NCI-H345 treated with DMSO at 0.1 percent for 48 hours (cell line): ENCODE measurements around the gene TAF11L8.
"Not testable (repeated sequence)": the region's sequence is repeated elsewhere in the genome, so short reads cannot be mapped to it uniquely, and the experiment has no call there.

Source experiments
- DNase-seq: peaks from one replicate; lab custom pipeline; 2025; ENCODE audit not compliant: unreplicated experiment; lab: John Stamatoyannopoulos, UW

Gene TAF11L8

GRCh38 chr5:17590860-17591259, at the start of gene TAF11L8:
TSS of gene TAF11L8 (minus strand) at chr5:17590960.
- not testable (repeated sequence) for DNase-seq

GRCh38 chr5:17634160-17634559, 43.4 kb upstream of the TAF11L8 start, which contains the start of gene TAF11L14:
TSS of gene TAF11L14 (plus strand) at chr5:17634460.
- DNase-seq = no peak

GRCh38 chr5:17631788-17632187, 41.0 kb upstream of the TAF11L8 start, which contains the start of gene TAF11L13:
TSS of gene TAF11L13 (plus strand) at chr5:17632088.
- DNase-seq = not testable (repeated sequence)

- no peak for DNase-seq
Observed at GRCh38 chr5:17625686-17626085, 34.9 kb upstream of the TAF11L8 start.

- no peak for DNase-seq
Observed at GRCh38 chr5:17620627-17621026, 29.9 kb upstream of the TAF11L8 start.

- DNase-seq = no peak
Observed at GRCh38 chr5:17619354-17619753, 28.6 kb upstream of the TAF11L8 start.

GRCh38 chr5:17614872-17615605, 24.3 kb upstream of the TAF11L8 start:
- no peak for DNase-seq

GRCh38 chr5:17610092-17610491, 19.3 kb upstream of the TAF11L8 start, which contains the start of gene TAF11L12:
TSS of gene TAF11L12 (plus strand) at chr5:17610392.
- DNase-seq = not testable (repeated sequence)

GRCh38 chr5:17607461-17607860, 16.7 kb upstream of the TAF11L8 start:
- not testable (repeated sequence) for DNase-seq

- no peak for DNase-seq
Observed at GRCh38 chr5:17604951-17605350, 14.2 kb upstream of the TAF11L8 start.

GRCh38 chr5:17603880-17604279, 13.1 kb upstream of the TAF11L8 start, which contains the start of gene TAF11L11:
TSS of gene TAF11L11 (plus strand) at chr5:17604183.
- DNase-seq = not testable (repeated sequence)

GRCh38 chr5:17597728-17598127, 7.0 kb upstream of the TAF11L8 start, which contains the start of gene TAF11L10:
TSS of gene TAF11L10 (minus strand) at chr5:17597828.
- DNase-seq = not testable (repeated sequence)

- DNase-seq = not testable (repeated sequence)
Observed at GRCh38 chr5:17594255-17594654, 3.5 kb upstream of the TAF11L8 start, which contains the start of gene TAF11L9. TSS of gene TAF11L9 (minus strand) at chr5:17594394.

GRCh38 chr5:17585658-17586057, 5.1 kb downstream of the TAF11L8 start, which contains the start of gene TAF11L7:
TSS of gene TAF11L7 (minus strand) at chr5:17585758.
- not testable (repeated sequence) for DNase-seq
